Naive thymus-derived CD4-positive, alpha-beta T cell (primary cell): Measurements from ENCODE around the gene ENTHD1. TPM values are rescaled to one million over a fixed set of nuclear protein-coding genes. Genes with fewer than 3 reads are reported as not detected.
A peak's percentile ranks its signal among the peaks of the same experiment; 100 is the strongest.

Experiments used
- ATAC-seq: fragments of 150-1000 bp; cut with Tn5 transposase; 2 replicates; pipeline ENCODE4 v1.10.0; 2021; ENCODE audit warnings: mild to moderate bottlenecking, moderate library complexity
- CTCF ChIA-PET: fragments of 350-600 bp; sonication (Branson Sonifier 250); formaldehyde crosslinking; loops from one replicate; lab custom pipeline; 2021; ENCODE audit warnings: antibody characterized with exemption; lab: Charles Lee
- POLR2A ChIA-PET: fragments of 350-600 bp; sonication (Branson Sonifier 250); formaldehyde crosslinking; loops from one replicate; lab custom pipeline; 2021; ENCODE audit warnings: antibody characterized with exemption, inconsistent platforms; lab: Charles Lee
- DNase-seq, 9 donors: peaks; one replicate each; pipeline versions ENCODE4 v3.0.0 to v3.0.0-alpha.2; 2020 to 2022; ENCODE audit warnings: mixed read lengths in 1 of 9
- H3K27ac ChIP-seq: one replicate; pipeline ENCODE4 v1.7.0; 2013; ENCODE audit warnings: mild to moderate bottlenecking, low read depth, low read length, moderate library complexity
- H3K27me3 ChIP-seq, 2 donors: one replicate each; pipeline ENCODE4 v1.7.0; 2013; ENCODE audit warnings: low read length in 2 of 2, mild to moderate bottlenecking in 2 of 2, moderate library complexity in 2 of 2; ENCODE audit not compliant: control insufficient read depth in 2 of 2, insufficient read depth in 2 of 2
- H3K36me3 ChIP-seq, 3 experiments: 1 replicate in 2 of 3; 2 replicates in 1 of 3; pipeline ENCODE4 v1.7.0; 2013; ENCODE audit warnings: low read length in 3 of 3, mild to moderate bottlenecking in 3 of 3, moderate library complexity in 1 of 3; ENCODE audit not compliant: insufficient read depth in 3 of 3, control insufficient read depth in 2 of 3
- H3K4me1 ChIP-seq, 2 donors: one replicate each; pipeline ENCODE4 v1.7.0; 2013; ENCODE audit warnings: low read length in 2 of 2, mild to moderate bottlenecking in 2 of 2, moderate library complexity in 1 of 2; ENCODE audit not compliant: control insufficient read depth in 2 of 2, insufficient read depth in 2 of 2
- H3K4me3 ChIP-seq: 2 replicates; pipeline ENCODE4 v1.7.0; 2013; ENCODE audit warnings: mild to moderate bottlenecking, low read length
- H3K9me3 ChIP-seq, 3 experiments: 1 replicate in 2 of 3; 2 replicates in 1 of 3; pipeline ENCODE4 v1.7.0; 2013; ENCODE audit warnings: low read length in 3 of 3; ENCODE audit not compliant: control insufficient read depth in 2 of 3
- H3K27ac Mint-ChIP-seq, 9 donors: one replicate each; pipeline ENCODE4 v1.8.0; 2020 to 2022; ENCODE audit warnings: mixed read lengths in 9 of 9, mild to moderate bottlenecking in 8 of 9, moderate library complexity in 5 of 9, inconsistent platforms in 2 of 9
- H3K27me3 Mint-ChIP-seq, 5 donors: one replicate each; pipeline ENCODE4 v1.8.0; 2021 to 2022; ENCODE audit warnings: mixed read lengths in 5 of 5, mild to moderate bottlenecking in 1 of 5
- H3K36me3 Mint-ChIP-seq, 5 donors: one replicate each; pipeline ENCODE4 v1.8.0; 2020 to 2022; ENCODE audit warnings: mixed read lengths in 5 of 5, mild to moderate bottlenecking in 3 of 5, inconsistent platforms in 1 of 5
- H3K4me1 Mint-ChIP-seq, 7 donors: one replicate each; pipeline ENCODE4 v1.8.0; 2020 to 2022; ENCODE audit warnings: mixed read lengths in 7 of 7, mild to moderate bottlenecking in 3 of 7, inconsistent platforms in 1 of 7
- H3K4me3 Mint-ChIP-seq, 10 donors: one replicate each; pipeline ENCODE4 v1.8.0; 2020 to 2022; ENCODE audit warnings: mild to moderate bottlenecking in 10 of 10, mixed read lengths in 10 of 10, moderate library complexity in 6 of 10, inconsistent platforms in 2 of 10
- H3K9me3 Mint-ChIP-seq, 11 donors: one replicate each; pipeline ENCODE4 v1.8.0; 2020 to 2022; ENCODE audit warnings: mixed read lengths in 11 of 11, mild to moderate bottlenecking in 4 of 11, inconsistent platforms in 1 of 11, moderate library complexity in 1 of 11
- intact Hi-C, 2 donors: fragments of 100-400 bp; cut with micrococcal nuclease; formaldehyde crosslinking; loops; one replicate each; pipeline ENCODE4 v1.15.1; 2023
- polyA plus RNA-seq, 2 donors: library from polyadenylated mRNA; unstranded; fragments of 300-500 nt; fragmentation: Illumina TruSeq; gene quantifications; one replicate each; pipeline ENCODE4 v1.2.3, GENCODE V29; 2021
- total RNA-seq, 6 experiments: library from RNA in 5 of 6; stranded (reverse) in 5 of 6; gene quantifications; 1 replicate in 5 of 6; 2 replicates in 1 of 6; pipeline ENCODE4 v1.2.3 and lab custom pipeline; 2021 to 2026

ENTHD1 gene
- total and polyA plus RNA-seq, 7 experiments from 2014 or later: 0.12 to 0.60 (median 0.24) TPM; not detected in 2

GRCh38 chr22:39713799-39714290 lies 179.7 kb downstream of the ENTHD1 start:
- DNase-seq (no peak), ATAC-seq (no peak)
- no peaks in the 10 kb centered on the region for H3K36me3 ChIP-seq
- ChIA-PET CTCF (no interaction called here), POLR2A (no interaction called here)
- H3K4me1 ChIP-seq: no peaks in the 10 kb centered on the region
- Mint-ChIP-seq H3K4me1 (peaks cover 0 to 6% (median 0%) of the 10 kb centered on the region in 7 donors), H3K36me3 (no peaks in the 10 kb centered on the region), H3K27ac (peak overlapping the region in 1 of 9 donors; percentile 33), H3K4me3 (no peak overlapping the region), H3K9me3 (peaks cover 0 to 2% (median 0%) of the 10 kb centered on the region in 11 donors), H3K27me3 (peaks cover 0 to 21% (median 0%) of the 10 kb centered on the region in 5 donors)
- H3K27ac ChIP-seq: no peak overlapping the region
- no peaks in the 10 kb centered on the region for H3K27me3 ChIP-seq
- no peaks in the 10 kb centered on the region for H3K9me3 ChIP-seq
- H3K4me3 ChIP-seq: no peak overlapping the region
- intact Hi-C loops: no loop called here

DNA sequence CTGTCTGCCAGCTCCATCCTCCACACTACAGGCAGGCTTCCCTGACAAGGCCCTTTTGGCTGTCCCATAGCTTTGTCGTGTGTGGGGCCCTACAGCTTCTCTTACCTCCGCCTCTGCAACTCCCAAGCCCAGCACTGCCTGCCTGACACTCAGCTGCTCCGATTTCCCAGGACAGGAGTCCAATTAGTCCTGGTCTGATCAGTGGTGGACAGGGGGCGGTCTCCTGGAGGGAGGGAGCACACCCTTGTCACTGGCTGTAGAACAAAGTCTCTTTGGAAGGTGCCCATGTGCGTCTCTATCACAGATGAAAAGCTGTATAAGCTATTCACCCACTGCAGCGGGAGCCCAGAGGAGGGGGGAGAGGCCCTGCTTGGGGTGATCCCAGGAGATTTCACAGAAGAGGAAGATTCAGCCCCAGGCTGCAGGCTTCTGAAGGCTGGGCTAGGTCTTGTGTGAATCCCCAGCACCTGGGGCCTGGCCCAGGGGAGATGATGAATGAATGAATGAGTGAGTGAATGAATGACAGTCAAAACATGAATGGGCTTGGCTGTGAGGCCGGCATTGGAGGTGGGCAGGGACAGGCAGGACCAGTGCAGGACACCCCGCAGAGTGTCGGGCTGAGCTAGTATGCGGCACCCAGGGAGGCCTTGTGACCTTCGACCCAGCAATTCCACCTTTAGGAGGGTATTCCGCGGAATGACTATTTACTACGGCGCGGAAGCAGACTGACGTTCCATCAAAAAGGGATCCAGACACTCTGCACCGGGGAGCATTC lies 180.6 kb downstream of the ENTHD1 start:
- H3K4me1 ChIP-seq: no peaks in the 10 kb centered on the region
- no peak overlapping the region for H3K27ac ChIP-seq
- H3K9me3 ChIP-seq: no peaks in the 10 kb centered on the region
- CTCF ChIA-PET: no interaction called here
- Mint-ChIP-seq H3K27me3 (peaks cover 0 to 21% (median 0%) of the 10 kb centered on the region in 5 donors), H3K27ac (peak overlapping the region in 1 of 9 donors; percentile 81), H3K4me1 (peaks cover 0 to 6% (median 0%) of the 10 kb centered on the region in 7 donors), H3K36me3 (no peaks in the 10 kb centered on the region), H3K4me3 (no peak overlapping the region), H3K9me3 (peaks cover 0 to 2% (median 0%) of the 10 kb centered on the region in 11 donors)
- intact Hi-C loops: no loop called here
- DNase-seq (no peak), ATAC-seq (no peak)
- H3K27me3 ChIP-seq: no peaks in the 10 kb centered on the region
- H3K4me3 ChIP-seq: no peak overlapping the region
- POLR2A ChIA-PET: interaction anchor here (0.6 kb wide), 2 partner anchors 30 to 188 kb away, joined by 3 read pairs; no protein-coding TSS in a partner anchor
- H3K36me3 ChIP-seq: no peaks in the 10 kb centered on the region

GRCh38 chr22:39712081-39712480 lies 181.5 kb downstream of the ENTHD1 start:
- Mint-ChIP-seq H3K36me3 (no peaks in the 10 kb centered on the region), H3K4me3 (peak overlapping the region in 1 of 10 donors; percentile 18), H3K27me3 (peaks cover 0 to 21% (median 0%) of the 10 kb centered on the region in 5 donors), H3K4me1 (peaks cover 0 to 4% (median 0%) of the 10 kb centered on the region in 7 donors), H3K27ac (peak overlapping the region in 2 of 9 donors; percentile 23 to 49), H3K9me3 (peaks cover 0 to 2% (median 0%) of the 10 kb centered on the region in 11 donors)
- DNase-seq (no peak), ATAC-seq (no peak)
- Histone ChIP-seq H3K27ac (no peak overlapping the region), H3K36me3 (no peaks in the 10 kb centered on the region), H3K4me1 (no peaks in the 10 kb centered on the region), H3K4me3 (no peak overlapping the region), H3K27me3 (no peaks in the 10 kb centered on the region), H3K9me3 (no peaks in the 10 kb centered on the region)
- intact Hi-C loops: no loop called here
- ChIA-PET CTCF (interaction anchor here (0.7 kb wide), 1 partner anchor 156 kb away, joined by 4 read pairs; no protein-coding TSS in a partner anchor), POLR2A (no interaction called here)

DNA sequence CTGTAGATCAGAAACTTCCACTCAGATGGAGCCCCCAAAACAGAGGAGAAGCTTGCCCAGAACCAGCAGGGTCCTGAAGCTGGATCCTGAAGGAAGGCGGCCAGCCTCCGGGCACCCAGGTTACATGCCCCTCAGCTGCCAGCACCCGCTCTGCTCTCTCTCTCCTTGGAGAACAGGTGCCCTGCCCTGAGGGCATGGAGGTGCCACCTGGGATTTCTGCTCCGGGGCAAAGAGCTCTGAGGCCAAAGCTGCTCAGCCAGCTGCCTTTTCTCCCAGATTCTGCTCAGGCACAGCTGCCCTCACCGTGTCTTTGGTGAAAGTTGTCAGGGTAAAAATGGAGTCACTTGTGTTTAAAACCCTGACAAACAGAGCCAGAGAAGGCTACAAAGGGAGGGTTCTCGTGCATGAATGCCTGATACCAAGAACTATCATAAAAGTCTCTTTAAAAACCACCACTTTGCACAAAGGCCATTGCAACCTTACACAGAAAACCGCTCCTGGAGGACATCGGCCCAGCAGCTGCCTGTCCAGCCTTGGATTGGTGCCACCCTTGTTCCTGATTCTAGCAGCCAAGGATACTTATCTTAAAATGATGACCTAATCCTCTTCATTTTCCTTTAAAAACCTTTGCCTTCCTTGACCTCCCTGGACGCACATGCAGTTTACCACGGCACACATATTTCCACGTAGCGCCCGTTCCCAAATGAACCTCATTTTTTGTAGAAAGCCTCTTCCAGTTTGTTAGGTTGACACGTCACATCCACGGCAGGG lies 183.0 kb downstream of the ENTHD1 start:
- peaks cover 0 to 21% (median 0%) of the 10 kb centered on the region in 5 donors for H3K27me3 Mint-ChIP-seq
- no peaks in the 10 kb centered on the region for H3K27me3 ChIP-seq
- no peaks in the 10 kb centered on the region for H3K4me1 ChIP-seq
- no peak overlapping the region for H3K27ac ChIP-seq
- CTCF ChIA-PET: no interaction called here
- peaks cover 0 to 2% (median 0%) of the 10 kb centered on the region in 7 donors for H3K4me1 Mint-ChIP-seq
- no peaks in the 10 kb centered on the region for H3K36me3 ChIP-seq
- POLR2A ChIA-PET: interaction anchor here (0.5 kb wide), 1 partner anchor 197 kb away, joined by 3 read pairs; no protein-coding TSS in a partner anchor
- H3K9me3 ChIP-seq: no peaks in the 10 kb centered on the region
- ATAC-seq (no peak), DNase-seq (no peak)
- no peaks in the 10 kb centered on the region for H3K36me3 Mint-ChIP-seq
- H3K9me3 Mint-ChIP-seq: no peaks in the 10 kb centered on the region
- H3K4me3 ChIP-seq: no peak overlapping the region
- intact Hi-C loops: no loop called here
- H3K4me3 Mint-ChIP-seq: no peak overlapping the region
- H3K27ac Mint-ChIP-seq: no peak overlapping the region

- H3K36me3 ChIP-seq: no peaks in the 10 kb centered on the region
- Mint-ChIP-seq H3K4me3 (no peak overlapping the region), H3K36me3 (no peaks in the 10 kb centered on the region), H3K9me3 (no peaks in the 10 kb centered on the region), H3K27me3 (peaks cover 0 to 18% (median 0%) of the 10 kb centered on the region in 5 donors), H3K27ac (no peak overlapping the region), H3K4me1 (peaks cover 0 to 4% (median 0%) of the 10 kb centered on the region in 7 donors)
- ChIA-PET CTCF (interaction anchor here (0.6 kb wide), 1 partner anchor 392 kb away, joined by 3 read pairs; no protein-coding TSS in a partner anchor), POLR2A (no interaction called here)
- no peaks in the 10 kb centered on the region for H3K4me1 ChIP-seq
- no peak overlapping the region for H3K27ac ChIP-seq
- no peaks in the 10 kb centered on the region for H3K9me3 ChIP-seq
- DNase-seq: no peak
- intact Hi-C loops: no loop called here
- no peak for ATAC-seq
- H3K4me3 ChIP-seq: no peak overlapping the region
- no peaks in the 10 kb centered on the region for H3K27me3 ChIP-seq
Observed at GRCh38 chr22:39707816-39708215, 185.7 kb downstream of the ENTHD1 start.

- Mint-ChIP-seq H3K27me3 (peaks cover 0 to 16% (median 0%) of the 10 kb centered on the region in 5 donors), H3K36me3 (no peaks in the 10 kb centered on the region), H3K4me1 (peaks cover 0 to 4% (median 0%) of the 10 kb centered on the region in 7 donors), H3K27ac (no peak overlapping the region), H3K4me3 (no peak overlapping the region), H3K9me3 (no peaks in the 10 kb centered on the region)
- no peaks in the 10 kb centered on the region for H3K36me3 ChIP-seq
- H3K9me3 ChIP-seq: no peaks in the 10 kb centered on the region
- CTCF ChIA-PET: interaction anchor here (0.6 kb wide), 1 partner anchor 391 kb away, joined by 3 read pairs; no protein-coding TSS in a partner anchor
- POLR2A ChIA-PET: no interaction called here
- no peak overlapping the region for H3K4me3 ChIP-seq
- no peak for DNase-seq
- no peak for ATAC-seq
- H3K4me1 ChIP-seq: no peaks in the 10 kb centered on the region
- no peak overlapping the region for H3K27ac ChIP-seq
- intact Hi-C loops: no loop called here
- no peaks in the 10 kb centered on the region for H3K27me3 ChIP-seq
Observed at GRCh38 chr22:39707351-39707750, 186.2 kb downstream of the ENTHD1 start.
